HepG2 (cell line): Measurements from ENCODE around the gene ASGR1. TPM values are rescaled to one million over a fixed set of nuclear protein-coding genes. Genes with fewer than 3 reads are reported as not detected.

ENCODE experiments used
- AHR ChIP-seq: IDR thresholded peaks from 2 replicates; pipeline ENCODE4 v1.6.1; 2018; ENCODE audit warnings: missing genetic modification reagents, missing compliant biosample characterization
- ARID5B ChIP-seq: IDR thresholded peaks from 2 replicates; pipeline ENCODE4 v1.4.0; 2020; ENCODE audit warnings: mild to moderate bottlenecking, missing genetic modification reagents
- BHLHE40 ChIP-seq: IDR thresholded peaks from 2 replicates; pipeline ENCODE4 v1.6.1; 2011; ENCODE audit warnings: low read length, improper control_type of control experiment
- CTCF ChIP-seq: sonication (generic); formaldehyde crosslinking; IDR thresholded peaks from 2 replicates; pipeline ENCODE4 v1.5.0; 2020; ENCODE audit warnings: mild to moderate bottlenecking, missing genetic modification reagents, moderate library complexity
- FOXK1 ChIP-seq: sonication (generic); formaldehyde crosslinking; IDR thresholded peaks from 2 replicates; pipeline ENCODE4 v1.4.0; 2020; ENCODE audit warnings: low read depth, missing genetic modification reagents, borderline replicate concordance
- HCFC1 ChIP-seq: fragments of 150-350 bp; IDR thresholded peaks from 2 replicates; pipeline ENCODE4 v1.6.1; 2014; ENCODE audit warnings: low read depth, low read length
- KDM1A ChIP-seq: IDR thresholded peaks from 2 replicates; pipeline ENCODE4 v1.6.1; 2016; ENCODE audit warnings: missing compliant biosample characterization
- REL ChIP-seq: sonication (generic); formaldehyde crosslinking; conservative IDR thresholded peaks from 2 replicates; pipeline ENCODE4 v1.8.0; 2022; ENCODE audit warnings: mild to moderate bottlenecking, missing genetic modification reagents, moderate library complexity
- TERF1 ChIP-seq: sonication (generic); formaldehyde crosslinking; IDR thresholded peaks from 2 replicates; pipeline ENCODE4 v1.8.0; 2022; ENCODE audit warnings: mild to moderate bottlenecking, missing genetic modification reagents, moderate library complexity
- YEATS2 ChIP-seq: sonication (generic); formaldehyde crosslinking; IDR thresholded peaks from 2 replicates; pipeline ENCODE4 v1.4.0; 2020; ENCODE audit warnings: missing genetic modification reagents, borderline replicate concordance
- ZEB1 ChIP-seq: IDR thresholded peaks from 2 replicates; pipeline ENCODE4 v1.6.1; 2012; ENCODE audit warnings: mild to moderate bottlenecking, low read depth, inconsistent platforms; ENCODE audit not compliant: insufficient replicate concordance
- ZFP91 ChIP-seq: sonication (generic); formaldehyde crosslinking; IDR thresholded peaks from 2 replicates; pipeline ENCODE4 v1.9.0; 2022; ENCODE audit warnings: missing genetic modification reagents, mild to moderate bottlenecking, borderline replicate concordance
- ZNF10 ChIP-seq: sonication (generic); formaldehyde crosslinking; IDR thresholded peaks from 2 replicates; pipeline ENCODE4 v1.4.0; 2020; ENCODE audit warnings: mild to moderate bottlenecking, low read depth, missing genetic modification reagents, borderline replicate concordance
- ZNF143 ChIP-seq: sonication (generic); formaldehyde crosslinking; IDR thresholded peaks from 2 replicates; pipeline ENCODE4 v1.4.0; 2020; ENCODE audit warnings: missing genetic modification reagents
- ZNF224 ChIP-seq: sonication (generic); formaldehyde crosslinking; IDR thresholded peaks from 2 replicates; pipeline ENCODE4 v1.5.0; 2020; ENCODE audit warnings: mild to moderate bottlenecking, missing genetic modification reagents
- ZNF354B ChIP-seq: sonication (generic); formaldehyde crosslinking; IDR thresholded peaks from 2 replicates; pipeline ENCODE4 v1.8.0; 2022; ENCODE audit warnings: mild to moderate bottlenecking, missing genetic modification reagents
- ZNF468 ChIP-seq: sonication (generic); formaldehyde crosslinking; IDR thresholded peaks from 2 replicates; pipeline ENCODE4 v1.8.0; 2022; ENCODE audit warnings: mild to moderate bottlenecking, moderate library complexity, missing genetic modification reagents
- ZNF550 ChIP-seq: sonication (generic); formaldehyde crosslinking; IDR thresholded peaks from 2 replicates; pipeline ENCODE4 v1.4.0; 2020; ENCODE audit warnings: mild to moderate bottlenecking, missing genetic modification reagents, borderline replicate concordance
- ZNF556 ChIP-seq: sonication (generic); formaldehyde crosslinking; IDR thresholded peaks from 2 replicates; pipeline ENCODE4 v1.4.0; 2020; ENCODE audit warnings: mild to moderate bottlenecking, missing genetic modification reagents, borderline replicate concordance
- ZNF724P ChIP-seq: sonication (generic); formaldehyde crosslinking; IDR thresholded peaks from 2 replicates; pipeline ENCODE4 v1.8.0; 2022; ENCODE audit warnings: missing genetic modification reagents, borderline replicate concordance
- ZNF772 ChIP-seq: sonication (generic); formaldehyde crosslinking; IDR thresholded peaks from 2 replicates; pipeline ENCODE4 v1.5.0; 2020; ENCODE audit warnings: mild to moderate bottlenecking, missing genetic modification reagents
- polyA plus RNA-seq, 8 experiments: library from polyadenylated mRNA; depleted of rRNA in 3 of 8; stranded (reverse) in 7 of 8; unstranded in 1 of 8; fragments of >200 nt; fragmentation: Illumina TruSeq in 4 of 8; extraction: Trizol in 4 of 8; gene quantifications; 2 replicates each; pipeline versions ENCODE4 v1.2.1 to v1.2.3, GENCODE V29; 2011 to 2016; ENCODE audit warnings: low read depth in 4 of 8, missing spikeins in 1 of 8, mixed read lengths in 1 of 8; ENCODE audit not compliant: insufficient read depth in 1 of 8
- total RNA-seq, 5 experiments: library from RNA; depleted of rRNA; stranded (reverse); fragments of >200 nt; fragmentation: Illumina TruSeq; extraction: Trizol; gene quantifications; 2 replicates each; pipeline ENCODE4 v1.2.3, GENCODE V29; 2016; ENCODE audit warnings: low read depth in 1 of 5

The ASGR1 gene
- total and polyA plus RNA-seq, 2 of the 13 experiments (the other 11 are each of a cell fraction or from before 2014, with no cell fraction given) = 353 to 796 TPM

- TF ChIP-seq ZNF468 (CRISPR knock-in tag) (no peak), ARID5B (CRISPR knock-in tag) (no peak), REL (CRISPR knock-in tag) (no peak), FOXK1 (CRISPR knock-in tag) (no peak), BHLHE40 (peak; percentile 8; the same call in 1 of the 2 replicates), ZFP91 (CRISPR knock-in tag) (peak; percentile 78; the same call in 1 of the 2 replicates), ZNF556 (peak; percentile 69; the same call in 1 of the 2 replicates), KDM1A (CRISPR knock-in tag) (no peak), TERF1 (no peak), ZNF724P (no peak), ZNF354B (CRISPR knock-in tag) (no peak), AHR (CRISPR knock-in tag) (no peak), ZEB1 (no peak), CTCF (CRISPR knock-in tag) (peak; percentile 79), ZNF143 (CRISPR knock-in tag) (peak; percentile 99), ZNF550 (CRISPR knock-in tag) (no peak), YEATS2 (CRISPR knock-in tag) (0 out of 2 replicates have a peak, but pooled peaks have one; percentile 9), HCFC1 (peak; percentile 98; the same call in 1 of the 2 replicates), ZNF772 (CRISPR knock-in tag) (0 out of 2 replicates have a peak, but pooled peaks have one; percentile 54), ZNF224 (CRISPR knock-in tag) (no peak), ZNF10 (no peak)
Observed at GRCh38 chr17:7214300-7215135, 35.3 kb upstream of the ASGR1 start (continued).
